ENCODE data around the gene PPAT. TPM values are rescaled to one million over a fixed set of nuclear protein-coding genes. Genes with fewer than 3 reads are reported as not detected.

Gene PPAT
- total RNA-seq, 1 experiment from 2014 or later: 38.3 TPM

- Histone ChIP-seq H3K9me3 (ENCODE audit: control insufficient read depth, insufficient read depth, low read depth, low read length) (no peaks in the 10 kb centered on the region), H3K4me1 (ENCODE audit: control insufficient read depth, insufficient read depth, low read length) (no peaks in the 10 kb centered on the region), H3K27ac (ENCODE audit: low read length) (no peak overlapping the region), H3K36me3 (ENCODE audit: control insufficient read depth, insufficient read depth, low read length) (peaks cover 24% of the 10 kb centered on the region), H3K4me3 (ENCODE audit: low read depth in 2 of 2, low read length in 2 of 2) (no peak overlapping the region), H3K27me3 (ENCODE audit: control insufficient read depth, insufficient read depth, low read length) (no peaks in the 10 kb centered on the region)
- no TSS peak for BruUV-seq (replicated peaks)
- ATAC-seq (no peak), DNase-seq (ENCODE audit: low read depth, low spot score) (no peak)
- TF ChIP-seq SIN3A (IDR thresholded peaks at IDR 0.05; ENCODE audit: borderline replicate concordance, insufficient read depth, low read depth, low read length) (no peak), TCF7L2 (IDR thresholded peaks at IDR 0.05; ENCODE audit: low read depth, low read length) (no peak), CTCF (IDR thresholded peaks at IDR 0.05) (no peak), POLR2AphosphoS5 (IDR thresholded peaks at IDR 0.05; ENCODE audit: low read depth, low read length) (no peak)
- TF ChIP-seq, protein P1, sequence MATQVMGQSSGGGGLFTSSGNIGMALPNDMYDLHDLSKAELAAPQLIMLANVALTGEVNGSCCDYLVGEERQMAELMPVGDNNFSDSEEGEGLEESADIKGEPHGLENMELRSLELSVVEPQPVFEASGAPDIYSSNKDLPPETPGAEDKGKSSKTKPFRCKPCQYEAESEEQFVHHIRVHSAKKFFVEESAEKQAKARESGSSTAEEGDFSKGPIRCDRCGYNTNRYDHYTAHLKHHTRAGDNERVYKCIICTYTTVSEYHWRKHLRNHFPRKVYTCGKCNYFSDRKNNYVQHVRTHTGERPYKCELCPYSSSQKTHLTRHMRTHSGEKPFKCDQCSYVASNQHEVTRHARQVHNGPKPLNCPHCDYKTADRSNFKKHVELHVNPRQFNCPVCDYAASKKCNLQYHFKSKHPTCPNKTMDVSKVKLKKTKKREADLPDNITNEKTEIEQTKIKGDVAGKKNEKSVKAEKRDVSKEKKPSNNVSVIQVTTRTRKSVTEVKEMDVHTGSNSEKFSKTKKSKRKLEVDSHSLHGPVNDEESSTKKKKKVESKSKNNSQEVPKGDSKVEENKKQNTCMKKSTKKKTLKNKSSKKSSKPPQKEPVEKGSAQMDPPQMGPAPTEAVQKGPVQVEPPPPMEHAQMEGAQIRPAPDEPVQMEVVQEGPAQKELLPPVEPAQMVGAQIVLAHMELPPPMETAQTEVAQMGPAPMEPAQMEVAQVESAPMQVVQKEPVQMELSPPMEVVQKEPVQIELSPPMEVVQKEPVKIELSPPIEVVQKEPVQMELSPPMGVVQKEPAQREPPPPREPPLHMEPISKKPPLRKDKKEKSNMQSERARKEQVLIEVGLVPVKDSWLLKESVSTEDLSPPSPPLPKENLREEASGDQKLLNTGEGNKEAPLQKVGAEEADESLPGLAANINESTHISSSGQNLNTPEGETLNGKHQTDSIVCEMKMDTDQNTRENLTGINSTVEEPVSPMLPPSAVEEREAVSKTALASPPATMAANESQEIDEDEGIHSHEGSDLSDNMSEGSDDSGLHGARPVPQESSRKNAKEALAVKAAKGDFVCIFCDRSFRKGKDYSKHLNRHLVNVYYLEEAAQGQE (IDR thresholded peaks at IDR 0.05; ENCODE audit: insufficient read depth in 1 of 2, low read depth in 2 of 2, low read length in 1 of 2): no peak
- in situ Hi-C loops (cut with HindIII; ENCODE audit: low pct_unique_long_range_greater_than_20kb, low sequenced_read_pairs): no loop called here
- ChIA-PET CTCF (interaction anchor here (0.6 kb wide), 1 partner anchor 386 kb away, joined by 16 read pairs; no protein-coding TSS in a partner anchor), POLR2A (no interaction called here)
- intact Hi-C loops (cut with micrococcal nuclease; ENCODE audit: unreplicated experiment): loop anchor here (10.0 kb wide), 1 partner anchor 484 kb away; no protein-coding TSS in a partner anchor
Measured at GRCh38 chr4:56438766-56439165, 3.4 kb upstream of the PPAT start.

GRCh38 chr4:56434599-56435139, 746 bp downstream of the PPAT start:
- TF ChIP-seq POLR2AphosphoS5 (IDR thresholded peaks at IDR 0.05; ENCODE audit: low read depth, low read length) (no peak), SIN3A (IDR thresholded peaks at IDR 0.05; ENCODE audit: borderline replicate concordance, insufficient read depth, low read depth, low read length) (no peak)
- ATAC-seq (peak; percentile 67), DNase-seq (ENCODE audit: low read depth, low spot score) (no peak)
- CTCF ChIA-PET: interaction anchor here (0.8 kb wide), 1 partner anchor 11 kb away, joined by 3 read pairs; no protein-coding TSS in a partner anchor
- intact Hi-C loops (cut with micrococcal nuclease; ENCODE audit: unreplicated experiment) (loop anchor here (10.0 kb wide), 1 partner anchor 480 kb away; no protein-coding TSS in a partner anchor), in situ Hi-C loops (cut with HindIII; ENCODE audit: low pct_unique_long_range_greater_than_20kb, low sequenced_read_pairs) (no loop called here)
- Histone ChIP-seq H3K36me3 (ENCODE audit: control insufficient read depth, insufficient read depth, low read length) (peaks cover 4% of the 10 kb centered on the region; the same call in 1 of the 2 replicates), H3K4me3 (ENCODE audit: low read depth in 2 of 2, low read length in 2 of 2) (peak overlapping the region; percentile 84 to 88), H3K27me3 (ENCODE audit: control insufficient read depth, insufficient read depth, low read length) (no peaks in the 10 kb centered on the region), H3K9me3 (ENCODE audit: control insufficient read depth, insufficient read depth, low read depth, low read length) (no peaks in the 10 kb centered on the region), H3K4me1 (ENCODE audit: control insufficient read depth, insufficient read depth, low read length) (no peaks in the 10 kb centered on the region; the same call in 1 of the 2 replicates), H3K27ac (ENCODE audit: low read length) (peak overlapping the region; percentile 89)
- BruUV-seq (replicated peaks): no TSS peak
- POLR2A ChIA-PET: interaction anchor here (0.7 kb wide), 1 partner anchor 25 kb away, joined by 3 read pairs; no protein-coding TSS in a partner anchor

DNA sequence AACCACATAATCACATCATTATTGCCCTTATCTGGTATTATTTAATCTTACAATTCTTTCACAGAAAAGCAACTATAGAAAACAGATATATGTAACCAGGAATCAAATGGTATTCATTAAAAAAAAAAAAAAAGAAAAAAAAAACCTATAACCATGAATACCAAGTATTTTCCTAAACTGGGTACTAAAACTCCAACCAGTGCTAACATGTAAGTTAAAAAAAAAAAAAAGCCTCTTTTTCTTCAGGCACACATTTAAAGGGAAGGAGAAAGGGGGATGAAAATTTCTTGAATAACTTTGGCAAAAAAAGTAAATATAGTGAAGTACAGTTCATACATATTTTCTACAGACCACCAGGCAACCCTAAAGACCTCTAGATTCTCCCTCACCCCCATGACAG, 2.1 kb downstream of the PPAT start:
- intact Hi-C loops (cut with micrococcal nuclease; ENCODE audit: unreplicated experiment): loop anchor here (10.0 kb wide), 1 partner anchor 478 kb away; no protein-coding TSS in a partner anchor
- H3K27me3 ChIP-seq (ENCODE audit: control insufficient read depth, insufficient read depth, low read length): no peaks in the 10 kb centered on the region
- ChIA-PET POLR2A (interaction anchor here (0.7 kb wide), 1 partner anchor 14 kb away, joined by 9 read pairs; no protein-coding TSS in a partner anchor), CTCF (no interaction called here)
- H3K4me3 ChIP-seq (ENCODE audit: low read depth in 2 of 2, low read length in 2 of 2): peak overlapping the region; percentile 84 to 88
- TF ChIP-seq TCF7L2 (IDR thresholded peaks at IDR 0.05; ENCODE audit: low read depth, low read length): no peak
- no peak for TF ChIP-seq CTCF (IDR thresholded peaks at IDR 0.05)
- TF ChIP-seq, protein P1 (IDR thresholded peaks at IDR 0.05; ENCODE audit: insufficient read depth in 1 of 2, low read depth in 2 of 2, low read length in 1 of 2): no peak
- TF ChIP-seq POLR2AphosphoS5 (IDR thresholded peaks at IDR 0.05; ENCODE audit: low read depth, low read length): no peak
- no peak for TF ChIP-seq SIN3A (IDR thresholded peaks at IDR 0.05; ENCODE audit: borderline replicate concordance, insufficient read depth, low read depth, low read length)
- in situ Hi-C loops (cut with HindIII; ENCODE audit: low pct_unique_long_range_greater_than_20kb, low sequenced_read_pairs): no loop called here
- DNase-seq (ENCODE audit: low read depth, low spot score) (no peak), ATAC-seq (no peak)
- H3K27ac ChIP-seq (ENCODE audit: low read length): peak overlapping the region; percentile 89
- H3K36me3 ChIP-seq (ENCODE audit: control insufficient read depth, insufficient read depth, low read length): peaks cover 4% of the 10 kb centered on the region; the same call in 1 of the 2 replicates
- no peaks in the 10 kb centered on the region; the same call in 1 of the 2 replicates for H3K4me1 ChIP-seq (ENCODE audit: control insufficient read depth, insufficient read depth, low read length)
- H3K9me3 ChIP-seq (ENCODE audit: control insufficient read depth, insufficient read depth, low read depth, low read length): no peaks in the 10 kb centered on the region
- BruUV-seq (replicated peaks): no TSS peak
